Mesenchymal stem cell (in vitro differentiated cells and primary cell): ENCODE results near the gene DBX1.

ENCODE experiments used
- DNase-seq: peaks from one replicate; pipeline ENCODE4 v3.0.0-alpha.2; 2013
- H2AFZ ChIP-seq: one replicate; pipeline ENCODE4 v1.6.1; 2013; ENCODE audit warnings: low read depth, mild to moderate bottlenecking, control low read depth, inconsistent platforms, low read length, moderate library complexity
- H2AK5ac ChIP-seq: 2 replicates; pipeline ENCODE4 v1.6.1; 2013; ENCODE audit warnings: low read length, moderate library complexity, mild to moderate bottlenecking, inconsistent platforms; ENCODE audit not compliant: severe bottlenecking
- H2BK120ac ChIP-seq: one replicate; pipeline ENCODE4 v1.6.1; 2013; ENCODE audit warnings: low read depth, mild to moderate bottlenecking, inconsistent platforms, low read length, moderate library complexity
- H2BK12ac ChIP-seq, 2 experiments: one replicate each; pipeline ENCODE4 v1.6.1; 2013; ENCODE audit warnings: inconsistent platforms in 2 of 2, low read length in 2 of 2, mild to moderate bottlenecking in 2 of 2, moderate library complexity in 2 of 2, control low read depth in 1 of 2
- H2BK15ac ChIP-seq: one replicate; pipeline ENCODE4 v1.6.1; 2013; ENCODE audit warnings: mild to moderate bottlenecking, low read depth, inconsistent platforms; ENCODE audit not compliant: poor library complexity, severe bottlenecking
- H2BK5ac ChIP-seq: 2 replicates; pipeline ENCODE4 v1.6.1; 2013; ENCODE audit warnings: low read depth, mild to moderate bottlenecking, low read length, control low read depth, inconsistent platforms; ENCODE audit not compliant: poor library complexity, severe bottlenecking
- H3K14ac ChIP-seq, 2 experiments: one replicate each; pipeline ENCODE4 v1.6.1; 2013; ENCODE audit warnings: inconsistent platforms in 2 of 2, low read length in 2 of 2, control low read depth in 1 of 2, mild to moderate bottlenecking in 1 of 2, moderate library complexity in 1 of 2
- H3K18ac ChIP-seq, 2 experiments: one replicate each; pipeline ENCODE4 v1.6.1; 2013; ENCODE audit warnings: inconsistent platforms in 2 of 2, low read length in 2 of 2, control low read depth in 1 of 2, low read depth in 1 of 2, mild to moderate bottlenecking in 1 of 2
- H3K23ac ChIP-seq, 2 experiments: one replicate each; pipeline ENCODE4 v1.6.1; 2013; ENCODE audit warnings: inconsistent platforms in 2 of 2, low read length in 2 of 2, mild to moderate bottlenecking in 2 of 2, moderate library complexity in 2 of 2, control low read depth in 1 of 2
- H3K27ac ChIP-seq: 2 replicates; pipeline ENCODE4 v1.5.1; 2013; ENCODE audit warnings: mild to moderate bottlenecking, moderate library complexity, low read length, control low read depth, inconsistent platforms; ENCODE audit not compliant: poor library complexity, severe bottlenecking
- H3K27me3 ChIP-seq, 2 experiments: 2 replicates each; pipeline versions ENCODE4 v1.6.1 to v1.7.0; 2013; ENCODE audit warnings: low read length in 2 of 2, mild to moderate bottlenecking in 2 of 2, moderate library complexity in 2 of 2, control low read depth in 1 of 2, inconsistent platforms in 1 of 2; ENCODE audit not compliant: control insufficient read depth in 1 of 2, insufficient read depth in 1 of 2
- H3K36me3 ChIP-seq, 2 experiments: 2 replicates each; pipeline versions ENCODE4 v1.6.1 to v1.7.0; 2013; ENCODE audit warnings: low read length in 2 of 2, control low read depth in 1 of 2, inconsistent platforms in 1 of 2, low read depth in 1 of 2, mild to moderate bottlenecking in 1 of 2; ENCODE audit not compliant: insufficient read depth in 2 of 2, control insufficient read depth in 1 of 2
- H3K4ac ChIP-seq, 2 experiments: one replicate each; pipeline ENCODE4 v1.6.1; 2013; ENCODE audit warnings: inconsistent platforms in 2 of 2, low read length in 2 of 2, mild to moderate bottlenecking in 2 of 2, moderate library complexity in 2 of 2, control low read depth in 1 of 2, low read depth in 1 of 2
- H3K4me1 ChIP-seq: 2 replicates; pipeline ENCODE4 v1.6.1; 2013; ENCODE audit warnings: low read depth, low read length, control low read depth; ENCODE audit not compliant: control insufficient read depth, insufficient read depth
- H3K4me2 ChIP-seq: 2 replicates; pipeline ENCODE4 v1.6.1; 2013; ENCODE audit warnings: low read length, mild to moderate bottlenecking, inconsistent platforms; ENCODE audit not compliant: poor library complexity, severe bottlenecking
- H3K4me3 ChIP-seq, 2 experiments: 2 replicates each; pipeline versions ENCODE4 v1.5.1 to v1.7.0; 2013; ENCODE audit warnings: low read length in 2 of 2, mild to moderate bottlenecking in 2 of 2, control low read depth in 1 of 2, low read depth in 1 of 2; ENCODE audit not compliant: insufficient read depth in 1 of 2
- H3K79me1 ChIP-seq: replicated peaks from 2 replicates; pipeline ENCODE4 v1.6.1; 2013; ENCODE audit warnings: mild to moderate bottlenecking, control low read depth, low read length, inconsistent platforms; ENCODE audit not compliant: poor library complexity, severe bottlenecking
- H3K9ac ChIP-seq: 2 replicates; pipeline ENCODE4 v1.7.0; 2013; ENCODE audit warnings: mild to moderate bottlenecking, low read length, moderate library complexity
- H3K9me3 ChIP-seq: 2 replicates; pipeline ENCODE4 v1.7.0; 2013; ENCODE audit warnings: mild to moderate bottlenecking, low read length; ENCODE audit not compliant: control insufficient read depth
- H4K8ac ChIP-seq: one replicate; pipeline ENCODE4 v1.6.1; 2013; ENCODE audit warnings: inconsistent platforms, mild to moderate bottlenecking, low read length, moderate library complexity
- H4K91ac ChIP-seq: one replicate; pipeline ENCODE4 v1.6.1; 2013; ENCODE audit warnings: mild to moderate bottlenecking, low read length, inconsistent platforms
- WGBS: methylation state at CpG from one replicate; pipeline ENCODE4 v1.1.7; 2013; ENCODE audit warnings: mixed read lengths; 5-methylcytosine and 5-hydroxymethylcytosine counted together

The DBX1 gene

GRCh38 chr11:20138707-20139106 lies 21.6 kb downstream of the DBX1 start:
- no peaks in the 10 kb centered on the region for H3K36me3 ChIP-seq
- no peaks in the 10 kb centered on the region for H3K9me3 ChIP-seq
- no peaks in the 10 kb centered on the region for H3K79me1 ChIP-seq
- no peak overlapping the region for H4K91ac ChIP-seq
- peaks cover 0 to 19% of the 10 kb centered on the region in 2 experiments for H3K27me3 ChIP-seq
- H2AK5ac ChIP-seq, result no peak overlapping the region
- no peak overlapping the region for H2BK15ac ChIP-seq
- H3K9ac ChIP-seq, result no peak overlapping the region
- WGBS, result 79% methylated on average over 4 of the region's 4 CpGs
- no peak overlapping the region for H3K27ac ChIP-seq
- no peak overlapping the region for H3K4me3 ChIP-seq
- no peak overlapping the region for H2AFZ ChIP-seq
- H3K14ac ChIP-seq, result no peak overlapping the region
- no peak for DNase-seq
- H2BK120ac ChIP-seq, result no peak overlapping the region
- no peak overlapping the region for H3K23ac ChIP-seq
- no peak overlapping the region for H3K4me2 ChIP-seq
- no peak overlapping the region for H2BK5ac ChIP-seq
- H3K4me1 ChIP-seq, result no peaks in the 10 kb centered on the region
- no peak overlapping the region for H3K4ac ChIP-seq
- H2BK12ac ChIP-seq, result no peak overlapping the region
- no peak overlapping the region for H3K18ac ChIP-seq
- no peak overlapping the region for H4K8ac ChIP-seq

- H2BK5ac ChIP-seq, result no peak overlapping the region
- H3K23ac ChIP-seq, result no peak overlapping the region
- H3K9me3 ChIP-seq, result no peaks in the 10 kb centered on the region
- no peaks in the 10 kb centered on the region for H3K36me3 ChIP-seq
- no peak overlapping the region for H3K4me3 ChIP-seq
- H3K27me3 ChIP-seq, result peaks cover 0 to 19% of the 10 kb centered on the region in 2 experiments
- no peak overlapping the region for H4K8ac ChIP-seq
- H2AK5ac ChIP-seq, result no peak overlapping the region
- no peak overlapping the region for H3K18ac ChIP-seq
- H2BK12ac ChIP-seq, result no peak overlapping the region
- no peak overlapping the region for H2BK15ac ChIP-seq
- no peak overlapping the region for H3K9ac ChIP-seq
- H3K4ac ChIP-seq, result no peak overlapping the region
- no peak overlapping the region for H2BK120ac ChIP-seq
- H3K14ac ChIP-seq, result no peak overlapping the region
- no peak overlapping the region for H3K4me2 ChIP-seq
- DNase-seq, result no peak
- no peaks in the 10 kb centered on the region for H3K79me1 ChIP-seq
- H4K91ac ChIP-seq, result no peak overlapping the region
- H2AFZ ChIP-seq, result no peak overlapping the region
- H3K4me1 ChIP-seq, result no peaks in the 10 kb centered on the region
- H3K27ac ChIP-seq, result no peak overlapping the region
Measured at GRCh38 chr11:20137637-20138036, 22.6 kb downstream of the DBX1 start.

DNA sequence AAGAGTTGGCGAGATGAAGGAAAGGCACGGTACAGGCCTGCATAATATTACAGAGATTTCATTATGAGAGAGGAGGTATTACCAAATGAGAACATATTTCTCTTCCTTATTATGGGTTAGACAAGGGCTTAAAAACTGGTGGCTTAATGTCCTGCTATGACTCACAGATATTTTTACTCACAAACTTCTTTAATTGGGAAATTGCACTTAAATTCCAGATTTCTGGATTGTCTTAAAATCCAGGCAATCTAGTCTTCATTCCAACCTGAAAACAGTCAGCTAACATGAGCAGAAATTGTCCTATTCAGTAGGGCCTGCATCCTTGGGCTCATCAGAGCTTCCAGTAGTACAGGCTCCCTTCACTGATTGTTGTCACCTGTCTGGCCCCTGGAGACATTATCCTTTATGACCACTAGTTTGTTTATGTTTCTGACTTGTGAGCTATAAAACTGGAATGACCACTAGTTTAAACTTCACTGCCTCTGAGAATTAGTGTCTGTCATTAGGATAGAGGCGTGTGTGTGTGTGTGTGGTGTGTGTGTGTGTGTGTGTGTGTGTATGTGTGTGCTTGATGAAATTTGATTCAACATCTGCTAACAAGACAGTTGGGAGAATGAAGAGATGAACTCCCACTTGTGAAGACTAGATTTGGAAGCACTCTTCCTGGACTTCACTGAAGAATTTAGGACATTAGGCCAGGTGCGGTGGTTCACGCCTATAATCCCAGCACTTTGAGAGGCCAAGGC lies 25.1 kb downstream of the DBX1 start:
- H3K23ac ChIP-seq, result no peak overlapping the region
- H3K18ac ChIP-seq, result no peak overlapping the region
- no peak overlapping the region for H3K27ac ChIP-seq
- no peak overlapping the region for H2BK120ac ChIP-seq
- no peak overlapping the region for H4K8ac ChIP-seq
- no peaks in the 10 kb centered on the region for H3K36me3 ChIP-seq
- H3K9ac ChIP-seq, result no peak overlapping the region
- no peak overlapping the region for H2AK5ac ChIP-seq
- no peaks in the 10 kb centered on the region for H3K79me1 ChIP-seq
- no peak overlapping the region for H2AFZ ChIP-seq
- H3K4me1 ChIP-seq, result peaks cover 10% of the 10 kb centered on the region
- whole genome bisulfite sequencing, result 78% methylated on average over 3 of the region's 5 CpGs
- no peak overlapping the region for H2BK15ac ChIP-seq
- H4K91ac ChIP-seq, result no peak overlapping the region
- no peak overlapping the region for H2BK12ac ChIP-seq
- no peaks in the 10 kb centered on the region for H3K9me3 ChIP-seq
- DNase-seq, result no peak
- H2BK5ac ChIP-seq, result no peak overlapping the region
- no peak overlapping the region for H3K14ac ChIP-seq
- H3K4me2 ChIP-seq, result no peak overlapping the region
- peaks cover 0 to 25% of the 10 kb centered on the region in 2 experiments for H3K27me3 ChIP-seq
- H3K4me3 ChIP-seq, result no peak overlapping the region
- no peak overlapping the region for H3K4ac ChIP-seq

DNA sequence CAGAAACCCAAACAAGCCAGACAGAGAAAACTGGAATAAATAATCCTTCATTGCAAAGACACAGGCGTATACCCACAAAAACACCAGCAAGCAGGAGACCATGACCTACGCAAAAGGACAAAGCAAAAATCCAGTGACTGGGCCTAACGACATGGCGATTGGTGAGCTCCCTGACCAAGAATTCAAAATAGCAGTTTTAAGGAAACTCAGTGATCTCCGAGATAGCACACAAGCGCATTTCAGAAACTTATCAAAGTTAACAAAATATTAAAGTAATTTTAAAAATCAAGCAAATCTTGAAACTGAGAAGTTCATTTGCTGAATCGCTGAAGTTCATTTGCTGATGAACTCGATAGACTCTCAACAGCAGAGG lies 27.6 kb downstream of the DBX1 start:
- no peak overlapping the region for H2AFZ ChIP-seq
- H3K27me3 ChIP-seq, result peaks cover 0 to 15% of the 10 kb centered on the region in 2 experiments
- H2BK5ac ChIP-seq, result no peak overlapping the region
- H3K9me3 ChIP-seq, result no peaks in the 10 kb centered on the region
- no peak overlapping the region for H2BK15ac ChIP-seq
- H2BK12ac ChIP-seq, result no peak overlapping the region
- H4K8ac ChIP-seq, result no peak overlapping the region
- H2AK5ac ChIP-seq, result no peak overlapping the region
- no peak overlapping the region for H3K23ac ChIP-seq
- H2BK120ac ChIP-seq, result no peak overlapping the region
- peaks cover 10% of the 10 kb centered on the region for H3K4me1 ChIP-seq
- H3K14ac ChIP-seq, result no peak overlapping the region
- H3K36me3 ChIP-seq, result no peaks in the 10 kb centered on the region
- no peak overlapping the region for H3K27ac ChIP-seq
- no peak overlapping the region for H3K4me2 ChIP-seq
- DNase-seq, result no peak
- H4K91ac ChIP-seq, result no peak overlapping the region
- 33% methylated on average over 6 of the region's 8 CpGs for WGBS
- no peak overlapping the region for H3K4ac ChIP-seq
- H3K79me1 ChIP-seq, result no peaks in the 10 kb centered on the region
- no peak overlapping the region for H3K18ac ChIP-seq
- H3K4me3 ChIP-seq, result peak overlapping the region in 1 of 2 experiments; percentile 80
- peak overlapping the region; percentile 81 for H3K9ac ChIP-seq
